OCI-LY3 (cell line): Measurements from ENCODE around the gene C17orf100.

Experiments used
- H2AFZ ChIP-seq: fragments of 200-600, 300-600 bp; shearing (Covaris generic); 2 replicates; pipeline ENCODE4 v1.6.0; 2014; ENCODE audit warnings: antibody characterized with exemption, low read depth, low read length
- H3K27ac ChIP-seq: fragments of 200-600, 300-600 bp; sonication (generic); 2 replicates; pipeline ENCODE4 v1.5.1; 2014; ENCODE audit warnings: mild to moderate bottlenecking, low read length, moderate library complexity, mixed read lengths
- H3K27me3 ChIP-seq: fragments of 200-600, 300-600 bp; sonication (generic); 2 replicates; pipeline ENCODE4 v1.6.1; 2014; ENCODE audit warnings: low read depth, low read length, mixed read lengths
- H3K36me3 ChIP-seq: fragments of 200-600, 300-600 bp; sonication (generic); replicated peaks from 2 replicates; pipeline ENCODE3; 2014; ENCODE audit warnings: low read depth, low read length, mixed read lengths
- H3K4me1 ChIP-seq: fragments of 300-600, 200-600 bp; sonication (generic); 2 replicates; pipeline ENCODE4 v1.6.1; 2014; ENCODE audit warnings: low read length, mixed read lengths
- H3K4me2 ChIP-seq: fragments of 200-600, 300-600 bp; sonication (generic); 2 replicates; pipeline ENCODE4 v1.6.1; 2014; ENCODE audit warnings: low read length, mixed read lengths
- H3K4me3 ChIP-seq: fragments of 300-600, 200-600 bp; sonication (generic); 2 replicates; pipeline ENCODE4 v1.5.1; 2014; ENCODE audit warnings: antibody characterized with exemption, mild to moderate bottlenecking, low read length, moderate library complexity
- H3K79me2 ChIP-seq: fragments of 300-600, 200-600 bp; shearing (Covaris generic); 2 replicates; pipeline ENCODE4 v1.6.1; 2014; ENCODE audit warnings: mild to moderate bottlenecking, low read length, mixed read lengths
- H3K9ac ChIP-seq: fragments of 300-600, 200-600 bp; shearing (Covaris generic); 2 replicates; pipeline ENCODE4 v1.6.0; 2014; ENCODE audit warnings: mild to moderate bottlenecking, low read length, moderate library complexity
- H3K9me3 ChIP-seq: fragments of 200-600, 300-600 bp; shearing (Covaris generic); 2 replicates; pipeline ENCODE4 v1.6.1; 2014; ENCODE audit warnings: low read length, mixed read lengths; ENCODE audit not compliant: insufficient read depth
- H4K20me1 ChIP-seq: fragments of 200-600, 300-600 bp; sonication (generic); 2 replicates; pipeline ENCODE4 v1.6.1; 2016; ENCODE audit warnings: low read length, mixed read lengths; ENCODE audit not compliant: insufficient read depth
- CTCF ChIP-seq: fragments of 200-600, 300-600 bp; sonication (generic); IDR thresholded peaks from 2 replicates; pipeline ENCODE4 v1.5.1; 2014; ENCODE audit warnings: antibody characterized with exemption, low read length, low read depth
- EZH2phosphoT487 ChIP-seq: fragments of 200-600 bp; shearing (Covaris generic); IDR thresholded peaks from 2 replicates; pipeline ENCODE4 v1.6.1; 2018; ENCODE audit warnings: antibody characterized with exemption, mixed run types, low read depth

Gene C17orf100

GRCh38 chr17:6698004-6698403 is 46.4 kb downstream of the C17orf100 start:
- Histone ChIP-seq H3K9ac (no peak overlapping the region), H3K4me3 (no peak overlapping the region), H4K20me1 (no peaks in the 10 kb centered on the region), H3K36me3 (no peaks in the 10 kb centered on the region), H3K9me3 (no peaks in the 10 kb centered on the region), H3K27ac (no peak overlapping the region), H3K79me2 (no peaks in the 10 kb centered on the region), H3K27me3 (peaks cover 5% of the 10 kb centered on the region; the same call in 1 of the 2 replicates), H3K4me2 (no peak overlapping the region), H2AFZ (no peak overlapping the region), H3K4me1 (no peaks in the 10 kb centered on the region)
- TF ChIP-seq EZH2phosphoT487 = no peak
- TF ChIP-seq CTCF = no peak

- H3K9ac ChIP-seq = no peak overlapping the region
- H3K4me2 ChIP-seq = no peak overlapping the region
- no peaks in the 10 kb centered on the region for H3K27me3 ChIP-seq
- no peak overlapping the region for H2AFZ ChIP-seq
- H3K27ac ChIP-seq = no peak overlapping the region
- TF ChIP-seq EZH2phosphoT487 = no peak
- TF ChIP-seq CTCF = no peak
- no peaks in the 10 kb centered on the region for H3K9me3 ChIP-seq
- H3K4me3 ChIP-seq = no peak overlapping the region
- no peaks in the 10 kb centered on the region for H3K79me2 ChIP-seq
- H3K4me1 ChIP-seq = no peaks in the 10 kb centered on the region
- H4K20me1 ChIP-seq = no peaks in the 10 kb centered on the region
- H3K36me3 ChIP-seq = no peaks in the 10 kb centered on the region
Measured at GRCh38 chr17:6699997-6700947, 48.7 kb downstream of the C17orf100 start.

GRCh38 chr17:6700948-6701307 is 49.4 kb downstream of the C17orf100 start:
- Histone ChIP-seq H3K9ac (no peak overlapping the region), H3K27me3 (no peaks in the 10 kb centered on the region), H2AFZ (no peak overlapping the region), H3K27ac (no peak overlapping the region), H3K4me2 (no peak overlapping the region), H3K36me3 (no peaks in the 10 kb centered on the region), H3K9me3 (no peaks in the 10 kb centered on the region), H3K4me1 (no peaks in the 10 kb centered on the region), H3K4me3 (no peak overlapping the region), H3K79me2 (no peaks in the 10 kb centered on the region), H4K20me1 (no peaks in the 10 kb centered on the region)
- TF ChIP-seq CTCF = no peak
- TF ChIP-seq EZH2phosphoT487 = no peak

- Histone ChIP-seq H4K20me1 (no peaks in the 10 kb centered on the region), H3K36me3 (no peaks in the 10 kb centered on the region), H3K9ac (no peak overlapping the region), H3K27ac (no peak overlapping the region), H3K9me3 (no peaks in the 10 kb centered on the region), H2AFZ (no peak overlapping the region), H3K4me3 (no peak overlapping the region), H3K4me1 (no peaks in the 10 kb centered on the region), H3K79me2 (no peaks in the 10 kb centered on the region), H3K4me2 (no peak overlapping the region), H3K27me3 (no peaks in the 10 kb centered on the region)
- TF ChIP-seq CTCF (peak; percentile 31), EZH2phosphoT487 (no peak)
Measured at GRCh38 chr17:6701719-6702118, 50.2 kb downstream of the C17orf100 start.
